ENCODE data around the gene ERC2.

ERC2 gene

GRCh38 chr3:55688154-55688553, 780.1 kb downstream of the ERC2 start:
- Histone ChIP-seq H3K27me3 (ENCODE audit: low read length) (no peaks in the 10 kb centered on the region), H2AFZ (ENCODE audit: low read depth, low read length, severe bottlenecking) (no peak overlapping the region), H3K9ac (ENCODE audit: low read length) (no peak overlapping the region), H3K79me2 (ENCODE audit: insufficient read depth, low read length) (no peaks in the 10 kb centered on the region), H3F3A (ENCODE audit: insufficient read depth) (no peaks in the 10 kb centered on the region), H3K9me3 (ENCODE audit: insufficient read depth, low read length) (no peaks in the 10 kb centered on the region), H3K36me3 (ENCODE audit: low read length) (no peaks in the 10 kb centered on the region), H4K20me1 (ENCODE audit: low read depth, low read length) (no peaks in the 10 kb centered on the region), H3K27ac (ENCODE audit: low read depth, low read length) (no peak overlapping the region), H3K9me2 (replicated peaks; ENCODE audit: insufficient read depth, low read length) (no peaks in the 10 kb centered on the region), H3K4me2 (ENCODE audit: low read depth, low read length, poor library complexity, severe bottlenecking) (no peak overlapping the region), H3K4me3 (ENCODE audit: insufficient read depth, low read length, poor library complexity, severe bottlenecking) (no peak overlapping the region)
- TF ChIP-seq EZH2phosphoT487 (conservative IDR thresholded peaks at IDR 0.05; ENCODE audit: low read length) (no peak), CTCF (IDR thresholded peaks at IDR 0.05; ENCODE audit: insufficient read depth, low read length, poor library complexity, severe bottlenecking) (no peak)

- H3K9ac ChIP-seq (ENCODE audit: low read length), result no peak overlapping the region
Measured at GRCh38 chr3:55687526-55687925, 780.7 kb downstream of the ERC2 start.

GRCh38 chr3:55686426-55687254, 781.6 kb downstream of the ERC2 start:
- Histone ChIP-seq H3K4me2 (ENCODE audit: low read depth, low read length, poor library complexity, severe bottlenecking) (no peak overlapping the region), H3K79me2 (ENCODE audit: insufficient read depth, low read length) (no peaks in the 10 kb centered on the region), H3F3A (ENCODE audit: insufficient read depth) (no peaks in the 10 kb centered on the region), H3K9ac (ENCODE audit: low read length) (no peak overlapping the region), H3K27ac (ENCODE audit: low read depth, low read length) (no peak overlapping the region), H3K9me2 (replicated peaks; ENCODE audit: insufficient read depth, low read length) (no peaks in the 10 kb centered on the region), H3K4me3 (ENCODE audit: insufficient read depth, low read length, poor library complexity, severe bottlenecking) (no peak overlapping the region), H2AFZ (ENCODE audit: low read depth, low read length, severe bottlenecking) (no peak overlapping the region), H3K9me3 (ENCODE audit: insufficient read depth, low read length) (no peaks in the 10 kb centered on the region), H4K20me1 (ENCODE audit: low read depth, low read length) (no peaks in the 10 kb centered on the region), H3K36me3 (ENCODE audit: low read length) (no peaks in the 10 kb centered on the region), H3K27me3 (ENCODE audit: low read length) (no peaks in the 10 kb centered on the region)
- no peak for TF ChIP-seq EZH2phosphoT487 (conservative IDR thresholded peaks at IDR 0.05; ENCODE audit: low read length)
- TF ChIP-seq CTCF (IDR thresholded peaks at IDR 0.05; ENCODE audit: insufficient read depth, low read length, poor library complexity, severe bottlenecking), result no peak

More at GRCh38 chr3:55687526-55687925, 780.7 kb downstream of the ERC2 start:
- TF ChIP-seq CTCF (IDR thresholded peaks at IDR 0.05; ENCODE audit: insufficient read depth, low read length, poor library complexity, severe bottlenecking), result no peak
- TF ChIP-seq EZH2phosphoT487 (conservative IDR thresholded peaks at IDR 0.05; ENCODE audit: low read length), result no peak
- H3K36me3 ChIP-seq (ENCODE audit: low read length), result no peaks in the 10 kb centered on the region
- H3K9me2 ChIP-seq (replicated peaks; ENCODE audit: insufficient read depth, low read length), result no peaks in the 10 kb centered on the region
- no peaks in the 10 kb centered on the region for H3K79me2 ChIP-seq (ENCODE audit: insufficient read depth, low read length)
- H3F3A ChIP-seq (ENCODE audit: insufficient read depth), result no peaks in the 10 kb centered on the region
- H3K27me3 ChIP-seq (ENCODE audit: low read length), result no peaks in the 10 kb centered on the region
- H4K20me1 ChIP-seq (ENCODE audit: low read depth, low read length), result no peaks in the 10 kb centered on the region
- no peak overlapping the region for H2AFZ ChIP-seq (ENCODE audit: low read depth, low read length, severe bottlenecking)
- H3K9me3 ChIP-seq (ENCODE audit: insufficient read depth, low read length), result no peaks in the 10 kb centered on the region
- H3K4me2 ChIP-seq (ENCODE audit: low read depth, low read length, poor library complexity, severe bottlenecking), result no peak overlapping the region
- H3K4me3 ChIP-seq (ENCODE audit: insufficient read depth, low read length, poor library complexity, severe bottlenecking), result no peak overlapping the region
- no peak overlapping the region for H3K27ac ChIP-seq (ENCODE audit: low read depth, low read length)

Measured in SU-DHL-6 (cell line).